ENCODE data around the gene TTC28. TPM values are rescaled to one million over a fixed set of nuclear protein-coding genes. Genes with fewer than 3 reads are reported as not detected.

The TTC28 gene
- total and polyA plus RNA-seq, 12 donors: 2.1 to 27.7 (median 20.4) TPM

- intact Hi-C loops (cut with DNase I): no loop called here
- TF ChIP-seq CTCF (IDR thresholded peaks at IDR 0.05): no peak
- ATAC-seq (no peak), DNase-seq (no peak)
- H3K4me3 ChIP-seq: no peak overlapping the region
- no peaks in the 10 kb centered on the region for H3K9me3 ChIP-seq
- H3K27ac ChIP-seq: no peak overlapping the region
- peaks cover 0 to 3% (median 2%) of the 10 kb centered on the region in 9 donors for H3K4me1 ChIP-seq
- 97 to 99% methylated on average over 3 of the region's 3 CpGs for WGBS, 2 donors
- no peaks in the 10 kb centered on the region for H3K27me3 ChIP-seq
- peaks cover 0 to 14% (median 0%) of the 10 kb centered on the region in 9 donors for H3K36me3 ChIP-seq
Observed at GRCh38 chr22:28716686-28717085, 37.0 kb upstream of the TTC28 start.

GRCh38 chr22:28715611-28716010 is 36.0 kb upstream of the TTC28 start:
- Histone ChIP-seq H3K4me3 (no peak overlapping the region), H3K36me3 (peaks cover 0 to 4% (median 0%) of the 10 kb centered on the region in 9 donors), H3K4me1 (peaks cover 0 to 14% (median 11%) of the 10 kb centered on the region in 9 donors), H3K9me3 (no peaks in the 10 kb centered on the region), H3K27ac (no peak overlapping the region), H3K27me3 (no peaks in the 10 kb centered on the region)
- WGBS, 2 donors: 97% methylated on average over 7 of the region's 7 CpGs
- ATAC-seq: no peak
- intact Hi-C loops (cut with DNase I): no loop called here
- no peak for DNase-seq
- no peak for TF ChIP-seq CTCF (IDR thresholded peaks at IDR 0.05)

GRCh38 chr22:28714043-28714628 is 34.5 kb upstream of the TTC28 start:
- peaks cover 4 to 25% (median 20%) of the 10 kb centered on the region in 9 donors for H3K4me1 ChIP-seq
- no peak overlapping the region for H3K27ac ChIP-seq
- no peak for ATAC-seq
- peaks cover 0 to 3% (median 0%) of the 10 kb centered on the region in 9 donors for H3K36me3 ChIP-seq
- H3K4me3 ChIP-seq: no peak overlapping the region
- intact Hi-C loops (cut with DNase I): no loop called here
- TF ChIP-seq CTCF (IDR thresholded peaks at IDR 0.05): no peak
- no peaks in the 10 kb centered on the region for H3K27me3 ChIP-seq
- H3K9me3 ChIP-seq: no peaks in the 10 kb centered on the region
- 92 to 94% methylated on average over 2 of the region's 2 CpGs for WGBS, 2 donors
- DNase-seq: no peak

- Histone ChIP-seq H3K4me3 (peak overlapping the region in 3 of 10 donors; percentile 1 to 4 (median 3)), H3K27ac (peak overlapping the region in 9 of 10 donors; percentile 14 to 82 (median 65)), H3K9me3 (no peaks in the 10 kb centered on the region), H3K36me3 (peaks cover 0 to 4% (median 0%) of the 10 kb centered on the region in 9 donors), H3K27me3 (no peaks in the 10 kb centered on the region), H3K4me1 (peaks cover 4 to 25% (median 20%) of the 10 kb centered on the region in 9 donors)
- ATAC-seq (peak in 7 of 8 donors; percentile 23 to 90 (median 56)), DNase-seq (no peak)
- intact Hi-C loops (cut with DNase I): no loop called here
- 62 to 67% methylated on average over 6 of the region's 6 CpGs for WGBS, 2 donors
- TF ChIP-seq CTCF (IDR thresholded peaks at IDR 0.05): no peak
Observed at GRCh38 chr22:28711820-28712777, 32.5 kb upstream of the TTC28 start.
